Stromal cell of bone marrow (primary cell): Measurements from ENCODE around the gene ERC1.
"Not testable (repeated sequence)": the region's sequence is repeated elsewhere in the genome, so short reads cannot be mapped to it uniquely, and the experiment has no call there.

ENCODE experiments used
- DNase-seq: peaks from one replicate; pipeline ENCODE4 v3.0.0-alpha.2; 2012; ENCODE audit warnings: low read depth

The ERC1 gene

DNA sequence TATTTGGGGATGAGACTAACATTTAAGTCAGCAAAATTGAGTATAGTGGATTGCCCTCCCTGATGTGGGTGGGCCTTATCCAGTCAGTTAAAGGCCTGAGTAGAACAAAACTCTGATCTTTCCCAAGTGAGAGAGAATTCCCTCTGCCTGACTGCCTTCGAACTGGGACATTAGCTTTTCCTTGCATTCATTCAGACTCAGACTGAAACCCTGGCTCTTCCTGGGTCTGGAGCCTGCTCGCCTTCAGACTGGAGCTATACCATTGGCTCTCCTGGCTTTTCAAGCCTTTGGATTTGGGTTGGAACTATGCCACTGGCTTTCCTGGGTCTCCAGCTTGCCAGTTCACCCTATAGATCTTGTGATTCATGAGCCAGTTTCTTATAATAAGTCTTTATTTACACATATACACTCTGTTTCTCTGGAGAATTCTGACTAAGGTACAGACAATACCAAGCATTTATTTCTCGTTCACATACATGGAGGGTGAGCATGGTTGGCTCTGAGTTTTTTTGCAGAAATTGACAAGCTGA lies 296.5 kb downstream of the ERC1 start:
- DNase-seq, result no peak

GRCh38 chr12:1288333-1288732 lies 297.3 kb downstream of the ERC1 start:
- DNase-seq, result no peak

DNA sequence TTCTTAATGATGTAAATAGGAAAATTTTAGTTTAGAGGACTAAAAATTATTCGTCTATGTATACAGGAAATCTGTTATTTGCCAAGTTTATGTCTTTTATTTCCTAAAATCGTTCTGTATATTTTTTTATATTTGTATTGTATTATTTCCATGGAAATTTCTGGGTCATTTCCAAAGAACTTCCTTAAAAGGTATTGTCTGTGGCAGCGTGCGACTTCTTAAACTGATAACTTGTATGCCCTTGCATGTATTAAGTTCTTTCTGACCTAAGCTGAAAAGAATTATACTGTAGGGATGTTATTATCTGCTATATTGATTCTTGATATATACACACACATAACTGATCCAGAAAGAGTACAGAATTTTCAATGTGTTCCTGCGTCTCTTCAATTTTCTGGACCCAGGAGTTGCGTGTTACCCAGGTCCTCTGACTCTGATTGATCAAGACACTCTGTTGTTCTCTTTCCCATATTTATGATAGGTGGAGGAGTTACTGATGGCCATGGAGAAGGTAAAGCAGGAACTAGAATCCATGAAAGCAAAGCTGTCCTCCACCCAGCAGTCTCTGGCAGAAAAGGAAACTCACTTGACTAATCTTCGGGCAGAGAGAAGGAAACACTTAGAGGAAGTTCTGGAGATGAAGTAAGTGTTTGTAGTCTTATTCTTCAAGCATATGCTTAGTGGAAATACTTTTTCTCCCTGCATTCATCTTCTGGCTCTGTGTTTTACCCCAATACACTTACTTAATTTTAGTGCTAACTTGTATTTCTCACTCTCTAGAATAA lies 298.5 kb downstream of the ERC1 start:
- DNase-seq, result no peak

- DNase-seq, result no peak
These were observed 299.7 kb downstream of the ERC1 start for GRCh38 chr12:1290716-1291115.

DNA sequence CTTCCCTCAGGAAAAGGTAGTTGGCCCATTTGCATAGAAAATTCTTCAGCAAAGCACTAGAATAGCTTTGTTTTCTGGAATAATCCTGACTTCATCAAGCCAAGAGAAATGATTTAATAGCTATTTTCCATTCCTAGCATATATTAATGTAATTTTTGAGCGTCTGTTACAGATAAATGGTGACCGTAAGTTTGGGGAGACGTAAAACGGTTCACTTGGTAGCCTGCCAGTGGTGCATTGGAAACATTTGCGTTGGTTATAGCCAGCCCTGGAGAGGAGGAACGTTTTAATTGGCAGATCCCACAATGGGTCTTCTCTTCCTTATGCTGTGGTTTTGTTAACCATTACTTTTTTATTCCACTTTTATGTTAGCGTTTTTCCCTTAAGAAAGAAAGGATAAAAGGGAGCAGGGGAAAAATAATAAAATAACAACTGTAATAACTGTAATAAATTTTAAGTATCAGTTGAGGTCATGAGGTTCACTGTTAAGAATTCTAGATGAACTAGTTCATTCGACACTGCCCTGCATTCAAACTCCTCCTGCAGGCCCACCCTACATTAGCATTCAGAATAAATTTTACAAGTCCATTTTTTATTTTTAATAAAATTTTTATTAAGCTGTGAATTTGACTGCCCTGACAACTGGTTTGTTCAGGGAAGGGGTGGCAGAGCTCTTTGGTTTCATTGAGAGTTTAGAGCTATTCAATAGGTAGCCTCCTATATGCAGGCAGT lies 300.7 kb downstream of the ERC1 start:
- DNase-seq, result no peak

DNA sequence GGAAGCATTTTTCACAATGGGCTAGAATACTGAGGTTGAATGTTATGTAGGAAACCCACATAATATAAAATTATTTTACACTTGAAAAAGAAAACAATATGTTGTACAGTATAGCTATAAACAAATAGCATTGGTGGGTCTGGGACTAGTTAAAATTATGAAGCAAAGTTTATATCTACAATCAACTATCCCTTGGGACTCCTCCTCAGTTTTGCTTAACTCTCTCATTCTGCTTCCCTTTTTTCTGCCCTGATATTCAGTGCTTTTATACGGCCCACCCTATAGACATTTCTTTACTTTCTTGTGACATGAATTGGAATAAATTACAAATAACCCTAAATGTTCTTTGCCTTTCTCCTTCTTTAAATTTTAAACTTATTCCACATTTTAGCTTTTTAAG lies 302.9 kb downstream of the ERC1 start:
- no peak for DNase-seq

GRCh38 chr12:1297206-1297605 lies 306.2 kb downstream of the ERC1 start:
- DNase-seq, result no peak

GRCh38 chr12:1297639-1298175 lies 306.7 kb downstream of the ERC1 start:
- DNase-seq, result no peak

- DNase-seq, result no peak
These were observed 309.4 kb downstream of the ERC1 start for GRCh38 chr12:1300460-1300859.

GRCh38 chr12:1302201-1302870 lies 311.3 kb downstream of the ERC1 start:
- no peak for DNase-seq

- DNase-seq, result peak; percentile 41
These were observed 314.0 kb downstream of the ERC1 start for GRCh38 chr12:1305063-1305434.

GRCh38 chr12:1305791-1306500 lies 314.9 kb downstream of the ERC1 start:
- no peak for DNase-seq

DNA sequence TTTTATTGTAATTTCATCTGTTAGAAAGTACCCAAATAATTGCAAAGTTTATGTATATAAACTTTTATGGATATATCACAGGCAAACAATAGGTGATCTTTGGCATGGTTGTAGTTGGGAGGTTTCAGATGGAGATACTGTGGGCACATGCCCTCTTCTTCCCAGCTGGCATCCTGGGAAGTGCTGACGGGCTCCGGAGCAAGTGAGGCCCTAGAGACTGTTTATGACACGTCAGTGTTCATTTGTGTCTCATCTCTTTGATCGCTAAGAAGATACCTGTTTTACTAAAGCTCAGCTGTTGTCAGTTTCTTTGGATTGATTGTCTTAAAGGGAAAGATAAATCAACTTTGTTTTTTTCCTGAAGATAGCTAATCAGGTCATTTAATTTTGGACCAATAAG lies 315.8 kb downstream of the ERC1 start:
- DNase-seq, result no peak

GRCh38 chr12:1307796-1308195 lies 316.8 kb downstream of the ERC1 start:
- no peak for DNase-seq

DNA sequence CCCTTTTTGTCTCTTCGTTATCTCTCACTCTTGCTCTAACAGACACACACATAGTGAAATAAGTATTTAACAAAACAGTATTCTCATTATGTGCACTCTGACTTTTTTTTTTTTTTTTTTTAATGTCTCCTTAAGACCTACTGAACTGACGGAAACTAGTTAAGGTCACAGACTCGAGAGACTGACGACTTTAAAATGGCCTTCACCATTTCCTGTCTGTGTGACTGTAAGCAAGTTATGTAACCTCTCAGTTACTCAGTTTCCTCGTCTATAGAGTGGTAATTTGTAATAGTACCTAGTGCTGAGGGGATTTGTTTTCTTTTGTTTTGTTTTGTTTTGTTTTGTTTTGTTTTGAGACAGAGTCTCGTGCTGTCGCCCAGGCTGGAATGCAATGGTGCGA lies 318.6 kb downstream of the ERC1 start:
- no peak for DNase-seq

DNA sequence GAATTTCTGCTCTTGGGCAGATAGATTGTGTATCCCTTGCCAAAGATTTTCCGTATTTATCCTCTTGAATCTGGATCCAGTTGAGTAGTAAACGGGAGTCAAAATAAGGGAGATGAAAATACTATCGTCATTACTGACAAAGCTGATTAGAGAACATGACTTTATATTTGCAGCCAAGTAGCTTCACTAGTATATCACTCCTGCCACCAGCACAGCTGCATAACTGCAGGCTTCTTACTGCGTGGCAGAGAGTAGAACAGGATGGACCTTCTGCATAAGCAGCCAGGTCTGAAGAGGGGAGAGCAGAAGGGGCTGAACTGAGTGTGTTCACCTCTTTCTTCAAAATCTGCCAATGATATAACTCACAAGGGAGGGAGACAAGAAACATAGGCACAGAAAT lies 319.6 kb downstream of the ERC1 start:
- DNase-seq, result no peak

DNA sequence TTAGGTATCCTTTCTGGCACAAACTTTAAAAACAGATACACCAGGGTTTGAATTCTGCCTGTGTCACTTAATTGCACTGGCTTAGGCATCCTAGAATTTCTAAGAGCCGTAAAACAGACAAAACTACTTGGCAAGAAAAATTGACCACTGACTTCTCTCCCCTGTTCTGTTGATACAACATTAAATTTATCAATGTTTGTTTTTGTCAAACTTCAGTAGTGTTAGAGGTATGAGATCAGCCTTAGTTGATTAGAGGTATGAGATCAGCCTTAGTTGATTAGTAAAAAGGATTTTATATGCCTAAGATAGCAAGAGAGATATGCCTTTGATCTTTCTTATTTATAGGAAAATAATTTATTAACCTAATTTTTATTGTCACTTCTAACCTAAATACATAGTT lies 320.1 kb downstream of the ERC1 start:
- no peak for DNase-seq

DNA sequence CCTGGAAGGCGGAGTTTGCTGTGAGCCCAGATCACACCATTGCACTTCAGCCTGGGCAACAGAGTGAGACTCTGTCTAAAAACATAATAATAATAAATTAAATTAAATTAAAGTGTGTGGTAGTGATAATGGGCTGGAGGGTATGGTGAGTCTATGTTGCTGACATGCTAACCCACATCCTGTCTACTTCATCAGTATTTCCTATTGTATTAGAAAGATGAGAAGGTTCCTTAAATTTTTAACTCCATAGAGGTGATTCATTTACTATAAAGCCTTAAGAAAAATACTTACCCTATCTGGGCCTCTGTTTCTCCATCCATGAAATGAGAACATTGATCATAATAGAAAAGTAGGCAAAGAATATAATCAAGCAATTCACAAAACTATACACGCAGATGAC lies 322.9 kb downstream of the ERC1 start:
- DNase-seq, result no peak

DNA sequence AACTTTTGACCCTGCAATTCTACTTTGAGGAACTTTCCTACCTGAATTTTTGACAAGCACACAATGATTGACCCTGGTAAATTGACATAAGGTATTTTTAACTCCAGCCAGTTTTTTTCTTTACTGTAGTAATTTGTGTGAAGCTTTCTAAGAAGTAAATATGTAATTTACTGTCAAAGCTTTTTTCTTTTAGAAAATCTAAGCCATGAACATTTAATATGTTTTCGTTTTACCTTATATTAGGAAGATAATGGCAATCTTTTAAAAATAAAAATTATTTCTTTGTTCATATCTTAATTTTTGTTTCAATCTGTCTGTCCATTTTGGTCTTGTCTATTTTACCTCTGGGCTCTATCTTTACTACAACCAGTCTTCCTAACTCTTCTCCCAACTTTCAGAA lies 323.5 kb downstream of the ERC1 start:
- DNase-seq, result no peak

DNA sequence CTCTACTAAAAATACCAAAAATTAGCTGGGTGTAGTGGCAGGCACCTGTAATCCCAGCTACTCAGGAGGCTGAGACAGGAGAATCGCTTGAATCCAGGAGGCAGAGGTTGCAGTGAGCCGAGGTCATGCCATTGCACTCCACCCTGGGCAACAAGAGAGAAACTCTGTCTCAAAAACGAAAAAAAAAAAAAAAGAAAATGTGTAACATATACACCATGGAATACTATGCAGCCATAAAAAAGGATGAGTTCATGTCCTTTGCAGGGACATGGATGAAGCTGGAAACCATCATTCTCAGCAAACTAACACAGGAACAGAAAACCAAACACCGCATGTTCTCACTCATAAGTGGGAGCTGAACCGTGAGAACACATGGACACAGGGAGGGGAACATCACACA lies 326.0 kb downstream of the ERC1 start:
- DNase-seq, result not testable (repeated sequence)

GRCh38 chr12:1318327-1319031 lies 327.5 kb downstream of the ERC1 start:
- DNase-seq, result peak; percentile 53
